ENCODE measurements around the gene KCTD3. TPM values are rescaled to one million over a fixed set of nuclear protein-coding genes. Genes with fewer than 3 reads are reported as not detected.

Gene KCTD3
- total and polyA plus RNA-seq, 2 donors (not counting 3 experiments of a cell fraction or from before 2014, with no cell fraction given), result 19.1 to 28.3 TPM

- CTCF ChIA-PET, result no interaction called here
- Histone ChIP-seq H3K27ac (ENCODE audit: insufficient read depth, low read depth, low read length) (no peak overlapping the region), H2AFZ (ENCODE audit: low read depth, low read length) (no peak overlapping the region), H3K27me3 (ENCODE audit: control insufficient read depth in 2 of 2, insufficient read depth in 2 of 2, low read length in 2 of 2) (no peaks in the 10 kb centered on the region), H3K4me3 (replicated peaks in 1 of 3; ENCODE audit: insufficient read depth in 1 of 3, low read depth in 1 of 3, low read length in 3 of 3) (no peak overlapping the region), H4K20me1 (replicated peaks; ENCODE audit: control insufficient read depth, extremely low read depth, insufficient read depth, low read length) (no peaks in the 10 kb centered on the region), H3K4me1 (ENCODE audit: control insufficient read depth, extremely low read depth, insufficient read depth, low read length) (no peaks in the 10 kb centered on the region), H3K79me2 (ENCODE audit: control insufficient read depth, insufficient read depth, low read length) (no peaks in the 10 kb centered on the region), H3K9ac (replicated peaks; ENCODE audit: extremely low read depth, insufficient read depth, low read length) (no peak overlapping the region), H3K9me1 (replicated peaks; ENCODE audit: control insufficient read depth, extremely low read depth, insufficient read depth, low read length) (no peaks in the 10 kb centered on the region), H3K36me3 (ENCODE audit: control insufficient read depth in 2 of 2, extremely low read depth in 1 of 2, insufficient read depth in 2 of 2, low read length in 2 of 2) (no peaks in the 10 kb centered on the region), H3K4me2 (ENCODE audit: insufficient read depth, low read length) (no peak overlapping the region), H3K9me3 (replicated peaks; ENCODE audit: control insufficient read depth, insufficient read depth, low read length) (no peaks in the 10 kb centered on the region)
- intact Hi-C loops (cut with micrococcal nuclease) (no loop called here), dilution Hi-C loops (cut with MboI; ENCODE audit: extremely low pct_ligation_motif_present, low sequenced_read_pairs) (no loop called here)
- TF ChIP-seq CTCF (IDR thresholded peaks at IDR 0.05; ENCODE audit: extremely low read depth in 1 of 2, insufficient read depth in 1 of 2, low read depth in 1 of 2, low read length in 2 of 2) (no peak), FOS (IDR thresholded peaks at IDR 0.05; ENCODE audit: borderline replicate concordance, insufficient read depth, low read length) (no peak), MYC (IDR thresholded peaks at IDR 0.05; ENCODE audit: low read depth, low read length) (no peak), POLR2AphosphoS5 (IDR thresholded peaks at IDR 0.05; ENCODE audit: insufficient read depth, low read depth, low read length) (no peak), POLR2A (IDR thresholded peaks at IDR 0.05; ENCODE audit: low read depth, low read length) (no peak), GATA2 (IDR thresholded peaks at IDR 0.05; ENCODE audit: insufficient read depth, insufficient read length, low read depth, low read length) (no peak), JUN (IDR thresholded peaks at IDR 0.05; ENCODE audit: borderline replicate concordance, insufficient read depth, insufficient read length, low read depth) (no peak), EZH2 (IDR thresholded peaks at IDR 0.05; ENCODE audit: borderline replicate concordance, low read depth, low read length, severe bottlenecking) (no peak), MAX (IDR thresholded peaks at IDR 0.05; ENCODE audit: insufficient read depth, insufficient read length) (no peak)
- DNase-seq (ENCODE audit: low read depth, low spot score) (no peak), FAIRE-seq (no peak)
- no TSS peak for BruUV-seq (replicated peaks)
- POLR2A ChIA-PET, result no interaction called here
Measured at GRCh38 chr1:215625949-215626348, 58.8 kb downstream of the KCTD3 start.
